Activated T-helper 1 cell treated with anti-CD3 and anti-CD28 coated beads, Interleukin-2, amount 50 U/mL, for 16 hours (primary cell): ENCODE data around the gene C17orf75.

Experiments
- DNase-seq, 2 donors: peaks; one replicate each; pipeline ENCODE4 v3.0.0-alpha.2; 2020; ENCODE audit warnings: low read depth in 1 of 2, low spot score in 1 of 2

The C17orf75 gene

GRCh38 chr17:32278815-32279214, 63.2 kb downstream of the C17orf75 start:
- no peak for DNase-seq
